SK-N-SH treated with all-trans-retinoic acid at 6 μM for 48 hours (cell line): ENCODE results near the gene TIPARP.

ENCODE experiments used
- ATAC-seq: fragments of 200-7000 bp; cut with Tn5 transposase; 3 replicates; pipeline ENCODE4 v1.9.1; 2020; ENCODE audit warnings: mild to moderate bottlenecking, moderate library complexity
- ARNTL ChIP-seq: fragments of 450-650 bp; formaldehyde crosslinking; IDR thresholded peaks from 2 replicates; pipeline ENCODE4 v1.5.0; 2020; ENCODE audit warnings: low read depth, mild to moderate bottlenecking, moderate library complexity, borderline replicate concordance
- BACH2 ChIP-seq: fragments of 250-450 bp; sonication (Bioruptor Pico); IDR thresholded peaks from 2 replicates; pipeline ENCODE4 v1.9.0; 2021; ENCODE audit warnings: mild to moderate bottlenecking, borderline replicate concordance
- CREB5 ChIP-seq: fragments of 250-450 bp; sonication (Bioruptor Pico); IDR thresholded peaks from 2 replicates; pipeline ENCODE4 v1.5.1; 2020; ENCODE audit warnings: low read depth, mild to moderate bottlenecking, moderate library complexity
- CSDC2 ChIP-seq: fragments of 250-450 bp; sonication (Bioruptor Pico); IDR thresholded peaks from 2 replicates; pipeline ENCODE4 v1.5.0; 2020; ENCODE audit warnings: mild to moderate bottlenecking, moderate library complexity
- CSRNP3 ChIP-seq: fragments of 250-450 bp; sonication (Bioruptor Pico); IDR thresholded peaks from 2 replicates; pipeline ENCODE4 v1.5.1; 2021; ENCODE audit warnings: mild to moderate bottlenecking, moderate library complexity
- ESRRG ChIP-seq: fragments of 250-450 bp; sonication (Bioruptor Pico); IDR thresholded peaks from 2 replicates; pipeline ENCODE4 v1.6.1; 2021; ENCODE audit warnings: mild to moderate bottlenecking
- GLIS3 ChIP-seq: fragments of 250-450 bp; sonication (Bioruptor Pico); IDR thresholded peaks from 2 replicates; pipeline ENCODE4 v1.5.0; 2020; ENCODE audit warnings: mild to moderate bottlenecking, moderate library complexity
- ISL1 ChIP-seq: fragments of 250-450 bp; sonication (Bioruptor Pico); IDR thresholded peaks from 2 replicates; pipeline ENCODE4 v2.1.2; 2022; ENCODE audit warnings: mild to moderate bottlenecking, moderate library complexity
- OSR1 ChIP-seq: fragments of 250-450 bp; sonication (Bioruptor Pico); IDR thresholded peaks from 2 replicates; pipeline ENCODE4 v1.8.0; 2022; ENCODE audit warnings: moderate library complexity, mild to moderate bottlenecking, inconsistent platforms
- PATZ1 ChIP-seq: fragments of 250-450 bp; sonication (Bioruptor Pico); IDR thresholded peaks from 2 replicates; pipeline ENCODE4 v1.8.0; 2020; ENCODE audit warnings: mild to moderate bottlenecking, moderate library complexity, borderline replicate concordance
- POU6F1 ChIP-seq: fragments of 250-450 bp; sonication (Bioruptor Pico); IDR thresholded peaks from 2 replicates; pipeline ENCODE4 v1.8.0; 2021; ENCODE audit warnings: low read depth, mild to moderate bottlenecking, moderate library complexity, borderline replicate concordance
- RARB ChIP-seq: fragments of 250-450 bp; sonication (Bioruptor Pico); IDR thresholded peaks from 2 replicates; pipeline ENCODE4 v1.8.0; 2021; ENCODE audit warnings: mild to moderate bottlenecking, moderate library complexity
- SNAI2 ChIP-seq: fragments of 250-450 bp; sonication (Bioruptor Pico); IDR thresholded peaks from 2 replicates; pipeline ENCODE4 v1.5.0; 2020; ENCODE audit warnings: mild to moderate bottlenecking, moderate library complexity
- TCF4 ChIP-seq: fragments of 250-450 bp; sonication (Bioruptor Pico); IDR thresholded peaks from 2 replicates; pipeline ENCODE4 v1.8.0; 2021; ENCODE audit warnings: mild to moderate bottlenecking, moderate library complexity, borderline replicate concordance
- TOX ChIP-seq: fragments of 250-450 bp; sonication (Bioruptor Pico); IDR thresholded peaks from 2 replicates; pipeline ENCODE4 v1.8.0; 2021; ENCODE audit warnings: mild to moderate bottlenecking, moderate library complexity, borderline replicate concordance
- TSHZ2 ChIP-seq: fragments of 250-450 bp; sonication (Bioruptor Pico); IDR thresholded peaks from 2 replicates; pipeline ENCODE4 v1.5.0; 2020; ENCODE audit warnings: mild to moderate bottlenecking, moderate library complexity
- ZC3H10 ChIP-seq: fragments of 250-450 bp; sonication (Bioruptor Pico); IDR thresholded peaks from 2 replicates; pipeline ENCODE4 v1.5.1; 2021; ENCODE audit warnings: mild to moderate bottlenecking, moderate library complexity
- ZFP3 ChIP-seq: fragments of 250-450 bp; sonication (Bioruptor Pico); IDR thresholded peaks from 2 replicates; pipeline ENCODE4 v1.5.0; 2020; ENCODE audit warnings: mild to moderate bottlenecking, moderate library complexity
- ZFP30 ChIP-seq: fragments of 450-650 bp; formaldehyde crosslinking; IDR thresholded peaks from 2 replicates; pipeline ENCODE4 v1.5.0; 2022; ENCODE audit warnings: mild to moderate bottlenecking, moderate library complexity
- ZNF565 ChIP-seq: fragments of 450-650 bp; formaldehyde crosslinking; conservative IDR thresholded peaks from 2 replicates; pipeline ENCODE4 v1.5.0; 2020; ENCODE audit warnings: low read depth, mild to moderate bottlenecking, moderate library complexity
- ZNF70 ChIP-seq: fragments of 450-650 bp; formaldehyde crosslinking; IDR thresholded peaks from 2 replicates; pipeline ENCODE4 v1.5.0; 2020; ENCODE audit warnings: mild to moderate bottlenecking, moderate library complexity
- ZNF8 ChIP-seq: fragments of 450-650 bp; formaldehyde crosslinking; IDR thresholded peaks from 2 replicates; pipeline ENCODE4 v1.5.0; 2020; ENCODE audit warnings: mild to moderate bottlenecking, moderate library complexity

The TIPARP gene

GRCh38 chr3:156723182-156723619 is 48.8 kb downstream of the TIPARP start:
- ATAC-seq = no peak
- TF ChIP-seq TCF4 (no peak), OSR1 (CRISPR knock-in tag) (no peak), ZFP3 (no peak), ESRRG (CRISPR knock-in tag) (no peak), ZNF70 (CRISPR knock-in tag) (no peak), SNAI2 (no peak), CSDC2 (no peak), BACH2 (CRISPR knock-in tag) (no peak), CREB5 (CRISPR knock-in tag) (no peak), ZFP30 (CRISPR knock-in tag) (no peak), TOX (no peak), RARB (CRISPR knock-in tag) (no peak), CSRNP3 (CRISPR knock-in tag) (no peak), ZNF565 (no peak), GLIS3 (CRISPR knock-in tag) (no peak), POU6F1 (CRISPR knock-in tag) (no peak), ARNTL (CRISPR knock-in tag) (no peak)

- TF ChIP-seq PATZ1 (CRISPR knock-in tag) = no peak
- TF ChIP-seq POU6F1 (CRISPR knock-in tag) = no peak
- TF ChIP-seq TCF4 = no peak
- TF ChIP-seq ZFP30 (CRISPR knock-in tag) = no peak
- no peak for TF ChIP-seq ISL1 (CRISPR knock-in tag)
- TF ChIP-seq RARB (CRISPR knock-in tag) = no peak
- TF ChIP-seq TSHZ2 (CRISPR knock-in tag) = no peak
- TF ChIP-seq TOX = no peak
- no peak for TF ChIP-seq CSDC2
- TF ChIP-seq ZC3H10 (CRISPR knock-in tag) = no peak
- no peak for TF ChIP-seq CREB5 (CRISPR knock-in tag)
- TF ChIP-seq BACH2 (CRISPR knock-in tag) = no peak
- no peak for TF ChIP-seq ARNTL (CRISPR knock-in tag)
- TF ChIP-seq ZNF8 (CRISPR knock-in tag) = no peak
- TF ChIP-seq ZFP3 = no peak
- TF ChIP-seq CSRNP3 (CRISPR knock-in tag) = no peak
- TF ChIP-seq OSR1 (CRISPR knock-in tag) = no peak
- no peak for ATAC-seq
These were observed 51.3 kb downstream of the TIPARP start for GRCh38 chr3:156725682-156726081.
